Loucy (cell line): Measurements from ENCODE around the gene ZSCAN4.

Experiments
- EZH2phosphoT487 ChIP-seq: fragments of 200-600 bp; IDR thresholded peaks from 2 replicates; pipeline ENCODE4 v1.6.1; 2018; ENCODE audit warnings: antibody characterized with exemption, mild to moderate bottlenecking, moderate library complexity, borderline replicate concordance
- TF ChIP-seq, protein P1 (sequence below): fragments of 200-600 bp; sonication (generic); conservative IDR thresholded peaks from 2 replicates; pipeline ENCODE4 v1.5.1; 2014; ENCODE audit warnings: mild to moderate bottlenecking, antibody characterized with exemption, low read length

DNA sequence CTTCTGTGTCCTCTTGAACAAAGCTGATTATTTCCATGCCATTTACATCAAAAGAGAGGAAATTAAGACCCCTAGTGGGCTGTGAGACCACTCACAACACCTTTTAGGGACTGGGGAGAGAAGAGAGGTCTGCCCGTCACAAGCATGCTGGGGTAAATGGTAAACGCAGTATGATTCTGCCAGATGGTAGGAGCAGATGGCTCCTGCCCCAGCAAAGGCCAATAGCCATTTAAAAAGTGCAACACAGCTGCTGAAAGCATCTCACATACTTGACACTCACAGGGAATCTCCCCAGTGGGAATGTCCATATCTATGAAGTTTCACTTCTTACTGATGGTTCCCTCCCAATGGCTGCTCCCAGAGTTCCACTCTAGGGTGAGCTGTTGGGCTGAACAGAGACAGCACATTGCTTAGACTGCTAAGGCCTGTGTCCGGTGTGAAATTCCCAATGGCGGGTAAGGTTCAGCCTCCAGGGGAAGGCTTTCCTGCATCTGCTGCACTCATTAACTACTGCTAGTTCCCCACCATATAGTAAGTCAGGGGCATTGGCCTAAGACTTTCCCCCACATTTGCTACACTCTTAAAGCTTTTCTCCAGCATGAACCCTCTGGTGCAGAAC, 51.3 kb downstream of the ZSCAN4 start:
- TF ChIP-seq EZH2phosphoT487, result no peak
- TF ChIP-seq, protein P1, sequence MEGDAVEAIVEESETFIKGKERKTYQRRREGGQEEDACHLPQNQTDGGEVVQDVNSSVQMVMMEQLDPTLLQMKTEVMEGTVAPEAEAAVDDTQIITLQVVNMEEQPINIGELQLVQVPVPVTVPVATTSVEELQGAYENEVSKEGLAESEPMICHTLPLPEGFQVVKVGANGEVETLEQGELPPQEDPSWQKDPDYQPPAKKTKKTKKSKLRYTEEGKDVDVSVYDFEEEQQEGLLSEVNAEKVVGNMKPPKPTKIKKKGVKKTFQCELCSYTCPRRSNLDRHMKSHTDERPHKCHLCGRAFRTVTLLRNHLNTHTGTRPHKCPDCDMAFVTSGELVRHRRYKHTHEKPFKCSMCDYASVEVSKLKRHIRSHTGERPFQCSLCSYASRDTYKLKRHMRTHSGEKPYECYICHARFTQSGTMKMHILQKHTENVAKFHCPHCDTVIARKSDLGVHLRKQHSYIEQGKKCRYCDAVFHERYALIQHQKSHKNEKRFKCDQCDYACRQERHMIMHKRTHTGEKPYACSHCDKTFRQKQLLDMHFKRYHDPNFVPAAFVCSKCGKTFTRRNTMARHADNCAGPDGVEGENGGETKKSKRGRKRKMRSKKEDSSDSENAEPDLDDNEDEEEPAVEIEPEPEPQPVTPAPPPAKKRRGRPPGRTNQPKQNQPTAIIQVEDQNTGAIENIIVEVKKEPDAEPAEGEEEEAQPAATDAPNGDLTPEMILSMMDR, result no peak
